GM12872 (cell line): ENCODE results near the gene OVOL1.

ENCODE experiments used
- CTCF ChIP-seq: IDR thresholded peaks from 3 replicates; pipeline ENCODE4 v1.5.1; 2011; ENCODE audit warnings: low read depth, mild to moderate bottlenecking, low read length, moderate library complexity; ENCODE audit not compliant: insufficient read depth

OVOL1 gene

DNA sequence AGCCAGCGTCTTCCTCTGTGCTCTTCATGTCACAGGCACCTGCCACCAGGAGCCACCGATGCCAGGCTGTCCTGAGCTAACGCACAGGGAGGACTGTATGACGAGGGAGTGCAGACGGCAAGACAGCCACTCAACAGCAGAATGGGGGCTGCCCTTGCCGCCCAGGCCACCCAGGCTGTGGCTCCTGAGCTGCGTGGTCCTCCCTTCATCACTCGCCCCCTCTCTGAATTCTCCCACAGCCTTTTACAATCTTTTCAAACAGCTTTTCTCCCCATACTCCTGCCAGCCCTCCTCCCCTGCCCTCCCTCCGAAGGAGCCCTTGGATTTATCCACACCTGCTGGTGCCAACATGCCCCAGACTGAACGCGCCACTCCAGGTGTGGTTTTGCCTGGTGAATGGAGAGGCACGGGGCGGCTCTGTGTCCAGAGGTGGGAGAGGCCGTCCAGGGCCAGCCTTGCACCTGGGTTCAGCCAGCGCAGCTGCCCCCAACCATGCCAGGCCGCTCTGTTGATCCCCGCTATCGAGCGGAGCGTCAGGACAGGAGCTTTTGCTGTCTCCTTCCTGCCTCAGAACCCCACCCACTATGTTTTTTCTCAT, 22.0 kb downstream of the OVOL1 start:
- TF ChIP-seq CTCF = no peak

DNA sequence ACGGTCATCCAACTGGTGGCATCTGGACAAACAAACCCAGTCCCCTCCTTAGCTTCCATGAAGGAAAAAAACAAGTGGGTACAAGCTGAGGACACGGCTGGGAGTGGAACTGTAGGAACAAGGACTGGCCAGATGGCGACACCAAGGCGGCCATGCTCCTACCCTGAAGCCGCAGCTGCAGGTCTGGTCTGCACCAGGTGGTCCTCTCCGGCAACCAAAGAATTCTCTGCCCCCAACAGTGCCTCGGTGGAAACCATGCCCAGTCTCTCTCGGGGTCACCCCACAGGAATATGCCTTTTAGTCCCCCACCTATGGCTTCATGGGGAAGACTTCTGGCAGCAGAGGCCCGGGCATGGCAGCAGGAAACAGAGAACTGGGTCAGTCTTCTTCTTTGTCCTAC, 22.6 kb downstream of the OVOL1 start:
- TF ChIP-seq CTCF = no peak

- no peak for TF ChIP-seq CTCF
Observed at GRCh38 chr11:65810046-65810868, 23.4 kb downstream of the OVOL1 start.

- TF ChIP-seq CTCF = no peak
Observed at GRCh38 chr11:65811764-65812475, 25.1 kb downstream of the OVOL1 start.

- no peak for TF ChIP-seq CTCF
Observed at GRCh38 chr11:65814131-65814985, 27.5 kb downstream of the OVOL1 start.

DNA sequence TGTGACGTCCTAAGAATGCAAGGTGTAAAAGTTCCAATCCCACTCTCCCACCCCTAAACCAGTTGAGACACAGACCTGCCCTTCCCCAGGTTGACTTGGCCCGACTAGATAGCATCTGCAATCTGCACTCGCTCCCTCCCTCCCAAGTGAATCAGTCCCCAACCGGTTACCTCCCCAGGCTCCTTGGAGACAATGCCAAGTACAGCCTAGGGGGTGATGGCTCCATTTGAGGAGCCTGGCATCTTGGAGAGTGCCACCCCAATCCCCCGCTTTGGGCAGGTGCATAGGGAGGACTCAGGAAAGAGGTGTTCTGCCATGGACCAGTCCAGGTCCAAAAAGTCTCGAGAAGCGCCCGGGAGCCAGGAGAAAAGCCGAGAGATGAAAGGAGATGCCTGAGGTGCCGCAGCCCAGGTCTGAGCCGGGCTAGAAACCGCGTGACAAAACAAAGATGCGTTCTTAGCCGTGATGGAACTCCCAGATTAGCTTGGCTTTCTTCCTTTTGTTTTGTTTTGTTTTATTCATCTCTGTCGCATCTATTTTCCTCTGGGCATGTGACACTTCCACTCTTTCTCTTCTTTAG, 28.2 kb downstream of the OVOL1 start:
- TF ChIP-seq CTCF = no peak
